GM20000 (cell line): ENCODE measurements around the gene LRRC74B.

Experiments used
- DNase-seq: peaks from one replicate; pipeline ENCODE4 v3.0.0; 2012; ENCODE audit warnings: low spot score
- CTCF ChIP-seq: IDR thresholded peaks from 2 replicates; pipeline ENCODE4 v1.5.1; 2012; ENCODE audit warnings: mild to moderate bottlenecking, control low read depth; ENCODE audit errors: extremely low read depth, missing control alignments

The LRRC74B gene

DNA sequence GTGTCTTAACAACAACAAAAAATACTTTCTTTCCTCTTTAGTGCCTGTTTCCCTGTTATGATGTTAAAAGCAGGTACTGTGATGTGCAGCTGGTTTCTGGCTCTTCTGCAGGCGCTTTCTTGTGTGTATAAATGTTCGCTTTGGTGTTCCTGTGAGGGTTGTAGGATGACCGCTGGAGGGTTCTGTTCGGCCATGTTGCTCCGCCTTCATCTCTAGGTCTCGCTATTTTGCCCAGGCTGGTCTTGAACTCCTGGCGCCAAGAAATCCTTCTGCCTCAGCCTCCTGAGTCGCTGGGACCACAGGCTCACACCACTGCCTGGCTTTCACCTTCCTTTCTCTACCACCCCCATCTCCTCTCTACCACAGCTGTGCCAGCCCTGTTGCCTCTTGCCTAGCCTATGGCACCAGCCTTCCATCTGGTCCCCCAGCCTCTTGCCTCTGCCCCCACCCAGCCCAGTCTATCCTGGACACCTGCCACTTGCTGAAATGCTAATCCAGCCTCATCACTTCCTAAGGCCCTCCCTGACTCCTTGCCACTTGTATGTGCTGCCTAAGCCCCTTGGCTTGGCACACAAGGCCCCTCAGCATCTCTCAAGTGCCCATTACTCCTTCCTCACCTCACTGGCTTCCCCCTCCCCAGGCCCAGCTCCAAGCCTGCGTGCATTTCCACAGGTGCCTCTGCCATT, 5.5 kb downstream of the LRRC74B start:
- no peak for DNase-seq
- no peak for TF ChIP-seq CTCF

- no peak for TF ChIP-seq CTCF
- no peak for DNase-seq
These were observed 6.2 kb downstream of the LRRC74B start for GRCh38 chr22:21051831-21052400.

- DNase-seq, result no peak
- TF ChIP-seq CTCF, result no peak
These were observed 7.1 kb downstream of the LRRC74B start for GRCh38 chr22:21052715-21053459.

DNA sequence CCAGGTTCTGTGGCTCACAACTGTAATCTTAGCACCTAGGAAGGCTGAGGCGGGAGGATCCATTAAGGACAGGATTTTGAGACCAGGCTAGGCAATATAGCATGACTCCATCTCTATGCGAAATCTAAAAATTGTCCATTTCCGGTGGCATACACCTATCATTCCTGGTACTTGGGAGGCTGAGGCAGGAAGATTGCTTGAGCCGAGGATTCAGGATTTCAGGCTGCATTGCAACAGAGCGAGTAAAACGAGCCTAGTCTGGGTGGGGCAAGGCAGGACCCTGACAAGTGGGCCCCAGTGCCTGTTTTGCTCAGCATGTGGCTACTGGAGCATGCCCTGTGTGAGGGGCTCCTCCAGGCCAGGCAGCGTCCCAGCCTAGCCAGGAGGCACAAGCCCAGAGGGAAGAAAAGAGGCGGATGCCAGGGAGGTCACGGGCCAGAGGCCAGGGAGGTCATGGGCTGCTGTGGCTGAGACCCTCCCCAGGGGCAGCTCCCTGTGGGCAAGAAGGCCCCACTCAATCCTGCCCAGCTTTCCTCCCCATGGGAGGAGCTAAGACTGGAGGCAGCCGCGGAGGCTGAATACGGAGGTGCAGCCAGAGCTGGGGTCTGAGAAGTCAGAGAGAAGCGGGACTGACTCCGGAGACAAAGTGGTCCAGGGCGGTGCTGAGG, 8.4 kb downstream of the LRRC74B start:
- TF ChIP-seq CTCF, result no peak
- no peak for DNase-seq

- no peak for DNase-seq
- no peak for TF ChIP-seq CTCF
These were observed 9.2 kb downstream of the LRRC74B start for GRCh38 chr22:21054714-21055563.

- DNase-seq, result no peak
These were observed 9.8 kb downstream of the LRRC74B start for GRCh38 chr22:21055564-21055834.

More at GRCh38 chr22:21055564-21055834, 9.8 kb downstream of the LRRC74B start:
- no peak for TF ChIP-seq CTCF
